ENCODE results near the gene NKD2. TPM values are rescaled to one million over a fixed set of nuclear protein-coding genes. Genes with fewer than 3 reads are reported as not detected.

Gene NKD2
- total RNA-seq, 1 experiment from 2014 or later = 12.3 TPM

DNA sequence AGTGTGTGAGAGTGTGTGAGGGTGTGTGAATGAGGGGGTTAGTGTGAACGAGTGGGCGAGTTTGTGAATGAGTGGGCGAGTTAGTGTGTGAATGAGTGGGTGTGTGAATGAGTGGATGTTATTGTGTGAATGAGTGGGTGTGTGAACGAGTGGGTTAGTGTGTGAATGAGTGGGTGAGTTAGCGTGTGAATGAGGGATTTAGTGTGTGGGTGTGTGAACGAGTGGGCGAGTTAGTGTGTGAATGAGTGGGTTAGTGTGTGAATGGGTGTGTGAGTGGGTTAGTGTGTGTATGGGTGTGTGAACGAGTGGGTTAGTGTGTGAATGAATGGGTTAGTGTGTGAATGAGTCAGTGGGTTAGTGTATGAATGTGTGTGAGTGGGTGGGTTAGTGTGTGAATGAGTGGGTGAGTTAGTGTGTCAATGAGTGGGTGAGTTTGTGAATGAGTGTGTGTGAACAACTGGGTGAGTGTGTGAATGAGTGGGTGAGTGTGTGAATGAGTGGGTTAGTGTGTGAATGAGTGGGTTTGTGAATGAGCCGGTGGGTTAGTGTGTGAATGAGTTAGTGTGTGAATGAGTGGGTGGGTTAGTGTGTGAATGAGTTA lies 37.5 kb downstream of the NKD2 start:
- DNase-seq (ENCODE audit: low read depth, low spot score) = no peak
- BruUV-seq (replicated peaks) = no TSS peak
- Histone ChIP-seq H3K4me1 (ENCODE audit: control insufficient read depth, insufficient read depth, low read length) (peaks cover 5% of the 10 kb centered on the region; the same call in 1 of the 2 replicates), H3K27me3 (ENCODE audit: control insufficient read depth, insufficient read depth, low read length) (no peaks in the 10 kb centered on the region), H3K27ac (ENCODE audit: low read length) (no peak overlapping the region), H3K4me3 (ENCODE audit: low read depth in 2 of 2, low read length in 2 of 2) (no peak overlapping the region), H3K36me3 (ENCODE audit: control insufficient read depth, insufficient read depth, low read length) (no peaks in the 10 kb centered on the region), H3K9me3 (ENCODE audit: control insufficient read depth, insufficient read depth, low read depth, low read length) (no peaks in the 10 kb centered on the region)
- ChIA-PET POLR2A (no interaction called here), CTCF (no interaction called here)
- intact Hi-C loops (cut with micrococcal nuclease; ENCODE audit: unreplicated experiment) (no loop called here), in situ Hi-C loops (cut with HindIII; ENCODE audit: low pct_unique_long_range_greater_than_20kb, low sequenced_read_pairs) (no loop called here)
- no peak for TF ChIP-seq TCF7L2 (IDR thresholded peaks at IDR 0.05; ENCODE audit: low read depth, low read length)
- TF ChIP-seq, protein P1, sequence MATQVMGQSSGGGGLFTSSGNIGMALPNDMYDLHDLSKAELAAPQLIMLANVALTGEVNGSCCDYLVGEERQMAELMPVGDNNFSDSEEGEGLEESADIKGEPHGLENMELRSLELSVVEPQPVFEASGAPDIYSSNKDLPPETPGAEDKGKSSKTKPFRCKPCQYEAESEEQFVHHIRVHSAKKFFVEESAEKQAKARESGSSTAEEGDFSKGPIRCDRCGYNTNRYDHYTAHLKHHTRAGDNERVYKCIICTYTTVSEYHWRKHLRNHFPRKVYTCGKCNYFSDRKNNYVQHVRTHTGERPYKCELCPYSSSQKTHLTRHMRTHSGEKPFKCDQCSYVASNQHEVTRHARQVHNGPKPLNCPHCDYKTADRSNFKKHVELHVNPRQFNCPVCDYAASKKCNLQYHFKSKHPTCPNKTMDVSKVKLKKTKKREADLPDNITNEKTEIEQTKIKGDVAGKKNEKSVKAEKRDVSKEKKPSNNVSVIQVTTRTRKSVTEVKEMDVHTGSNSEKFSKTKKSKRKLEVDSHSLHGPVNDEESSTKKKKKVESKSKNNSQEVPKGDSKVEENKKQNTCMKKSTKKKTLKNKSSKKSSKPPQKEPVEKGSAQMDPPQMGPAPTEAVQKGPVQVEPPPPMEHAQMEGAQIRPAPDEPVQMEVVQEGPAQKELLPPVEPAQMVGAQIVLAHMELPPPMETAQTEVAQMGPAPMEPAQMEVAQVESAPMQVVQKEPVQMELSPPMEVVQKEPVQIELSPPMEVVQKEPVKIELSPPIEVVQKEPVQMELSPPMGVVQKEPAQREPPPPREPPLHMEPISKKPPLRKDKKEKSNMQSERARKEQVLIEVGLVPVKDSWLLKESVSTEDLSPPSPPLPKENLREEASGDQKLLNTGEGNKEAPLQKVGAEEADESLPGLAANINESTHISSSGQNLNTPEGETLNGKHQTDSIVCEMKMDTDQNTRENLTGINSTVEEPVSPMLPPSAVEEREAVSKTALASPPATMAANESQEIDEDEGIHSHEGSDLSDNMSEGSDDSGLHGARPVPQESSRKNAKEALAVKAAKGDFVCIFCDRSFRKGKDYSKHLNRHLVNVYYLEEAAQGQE (IDR thresholded peaks at IDR 0.05; ENCODE audit: insufficient read depth in 1 of 2, low read depth in 2 of 2, low read length in 1 of 2) = no peak
- no peak for ATAC-seq

DNA sequence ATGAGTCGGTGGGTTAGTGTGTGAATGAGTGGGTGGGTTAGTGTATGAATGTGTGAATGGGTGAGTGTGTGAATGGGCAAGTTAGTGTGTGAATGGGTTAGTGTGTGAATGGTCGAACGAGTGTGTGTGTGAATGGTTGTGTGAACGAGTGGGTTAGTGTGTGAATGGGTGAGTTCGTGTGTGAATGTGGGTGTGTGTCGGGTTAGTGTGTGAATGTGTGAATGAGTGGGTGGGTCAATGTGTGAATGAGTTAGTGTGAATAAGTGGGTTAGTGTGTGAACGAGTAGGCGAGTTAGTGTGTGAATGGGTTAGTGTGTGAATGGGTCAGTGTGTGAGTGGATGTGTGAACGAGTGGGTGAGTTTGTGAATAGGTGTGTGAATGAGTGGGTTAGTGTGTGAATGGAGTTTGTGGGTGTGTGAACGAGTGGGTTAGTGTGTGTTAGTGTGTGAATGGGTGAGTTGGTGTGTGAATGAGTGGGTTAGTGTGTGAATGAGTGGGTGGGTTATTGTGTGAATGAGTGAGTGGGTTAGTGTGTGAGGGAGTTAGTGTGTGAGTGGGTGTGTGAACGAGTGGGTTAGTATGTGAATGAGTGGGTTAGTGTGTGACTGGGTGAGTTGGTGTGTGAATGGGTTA lies 38.8 kb downstream of the NKD2 start:
- TSS peak; percentile 12 for BruUV-seq (replicated peaks)
- ATAC-seq (no peak), DNase-seq (ENCODE audit: low read depth, low spot score) (no peak)
- ChIA-PET POLR2A (no interaction called here), CTCF (no interaction called here)
- Histone ChIP-seq H3K4me3 (ENCODE audit: low read depth in 2 of 2, low read length in 2 of 2) (no peak overlapping the region), H3K27me3 (ENCODE audit: control insufficient read depth, insufficient read depth, low read length) (no peaks in the 10 kb centered on the region), H3K27ac (ENCODE audit: low read length) (no peak overlapping the region), H3K9me3 (ENCODE audit: control insufficient read depth, insufficient read depth, low read depth, low read length) (no peaks in the 10 kb centered on the region), H3K36me3 (ENCODE audit: control insufficient read depth, insufficient read depth, low read length) (peaks cover 6% of the 10 kb centered on the region; the same call in 1 of the 2 replicates), H3K4me1 (ENCODE audit: control insufficient read depth, insufficient read depth, low read length) (peaks cover 5% of the 10 kb centered on the region; the same call in 1 of the 2 replicates)
- in situ Hi-C loops (cut with HindIII; ENCODE audit: low pct_unique_long_range_greater_than_20kb, low sequenced_read_pairs) (no loop called here), intact Hi-C loops (cut with micrococcal nuclease; ENCODE audit: unreplicated experiment) (no loop called here)
- TF ChIP-seq TCF7L2 (IDR thresholded peaks at IDR 0.05; ENCODE audit: low read depth, low read length) = no peak
- TF ChIP-seq POLR2AphosphoS5 (IDR thresholded peaks at IDR 0.05; ENCODE audit: low read depth, low read length) = peak; percentile 41; the same call in 1 of the 2 replicates
- no peak for TF ChIP-seq SIN3A (IDR thresholded peaks at IDR 0.05; ENCODE audit: borderline replicate concordance, insufficient read depth, low read depth, low read length)
- TF ChIP-seq, protein P2, sequence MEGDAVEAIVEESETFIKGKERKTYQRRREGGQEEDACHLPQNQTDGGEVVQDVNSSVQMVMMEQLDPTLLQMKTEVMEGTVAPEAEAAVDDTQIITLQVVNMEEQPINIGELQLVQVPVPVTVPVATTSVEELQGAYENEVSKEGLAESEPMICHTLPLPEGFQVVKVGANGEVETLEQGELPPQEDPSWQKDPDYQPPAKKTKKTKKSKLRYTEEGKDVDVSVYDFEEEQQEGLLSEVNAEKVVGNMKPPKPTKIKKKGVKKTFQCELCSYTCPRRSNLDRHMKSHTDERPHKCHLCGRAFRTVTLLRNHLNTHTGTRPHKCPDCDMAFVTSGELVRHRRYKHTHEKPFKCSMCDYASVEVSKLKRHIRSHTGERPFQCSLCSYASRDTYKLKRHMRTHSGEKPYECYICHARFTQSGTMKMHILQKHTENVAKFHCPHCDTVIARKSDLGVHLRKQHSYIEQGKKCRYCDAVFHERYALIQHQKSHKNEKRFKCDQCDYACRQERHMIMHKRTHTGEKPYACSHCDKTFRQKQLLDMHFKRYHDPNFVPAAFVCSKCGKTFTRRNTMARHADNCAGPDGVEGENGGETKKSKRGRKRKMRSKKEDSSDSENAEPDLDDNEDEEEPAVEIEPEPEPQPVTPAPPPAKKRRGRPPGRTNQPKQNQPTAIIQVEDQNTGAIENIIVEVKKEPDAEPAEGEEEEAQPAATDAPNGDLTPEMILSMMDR (IDR thresholded peaks at IDR 0.05) = no peak
- TF ChIP-seq, protein P1 (IDR thresholded peaks at IDR 0.05; ENCODE audit: insufficient read depth in 1 of 2, low read depth in 2 of 2, low read length in 1 of 2) = no peak

All from Panc1 (cell line).